SH-SY5Y (cell line): ENCODE measurements around the gene DLAT.

Source experiments
- GATA2 ChIP-seq: IDR thresholded peaks from 2 replicates; pipeline ENCODE4 v1.6.1; 2011; ENCODE audit warnings: mild to moderate bottlenecking, low read depth, low read length
- GATA3 ChIP-seq: IDR thresholded peaks from 2 replicates; pipeline ENCODE4 v1.6.1; 2011; ENCODE audit warnings: low read depth, mild to moderate bottlenecking, low read length, moderate library complexity

Gene DLAT

DNA sequence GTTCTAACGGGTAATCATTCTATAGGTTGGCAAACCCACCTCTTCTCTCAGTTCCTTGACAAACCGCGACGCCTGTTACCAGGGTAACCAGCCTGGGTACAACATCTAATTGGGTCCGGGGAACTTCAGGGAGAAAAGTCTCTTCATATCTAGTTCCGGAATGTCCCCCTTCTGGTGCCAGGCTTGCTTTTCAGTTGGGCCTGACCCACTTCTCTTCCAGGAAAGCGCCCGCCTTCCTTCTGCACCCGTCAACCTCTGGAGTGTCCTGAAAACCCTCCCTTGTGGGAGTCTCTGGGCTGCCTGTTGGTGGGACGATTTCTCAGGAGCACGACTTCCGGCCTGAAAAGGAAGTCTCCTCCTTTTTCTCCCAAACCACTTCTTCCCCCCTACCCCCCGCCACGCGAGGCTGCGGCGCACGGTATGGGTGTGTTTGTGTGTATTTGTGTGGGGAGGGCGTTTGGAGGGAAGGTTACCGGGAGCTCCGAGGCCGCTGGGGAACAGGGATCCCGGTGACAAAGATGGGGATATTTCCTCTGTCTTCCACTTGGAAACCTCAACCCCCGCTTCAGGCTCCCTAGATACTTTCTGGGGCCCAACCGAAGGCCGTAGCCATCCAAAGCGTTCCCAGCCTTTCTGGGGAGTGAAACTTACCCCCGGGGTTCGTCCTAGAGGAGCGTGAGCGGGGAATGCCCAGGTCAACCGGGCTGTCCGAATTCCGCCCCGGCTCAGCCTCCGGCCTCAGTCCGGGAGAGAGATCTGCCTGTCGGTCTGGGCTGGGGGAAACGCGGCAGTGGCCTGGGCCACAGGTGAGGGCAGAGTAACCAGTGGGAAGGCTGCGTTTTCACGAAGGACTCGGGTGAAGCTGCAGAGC lies 49.0 kb downstream of the DLAT start, which contains the start of the genes NKAPD1 and PIH1D2:
Gene NKAPD1 (plus strand): TSS at position 359 of the 871 bp plus-strand sequence. CDS start 1,276 bp downstream, outside the sequence.
Gene PIH1D2 (minus strand): TSS at position 77 of the 871 bp plus-strand sequence. CDS start 843 bp downstream, outside the sequence.
- TF ChIP-seq GATA3 (no peak), GATA2 (no peak)

GRCh38 chr11:112082729-112083128 lies 57.5 kb downstream of the DLAT start:
- TF ChIP-seq GATA2 (no peak), GATA3 (no peak)

GRCh38 chr11:112085822-112086421 lies 60.7 kb downstream of the DLAT start:
- TF ChIP-seq GATA2 (no peak), GATA3 (no peak)

- no peak for TF ChIP-seq GATA2
- no peak for TF ChIP-seq GATA3
Measured at GRCh38 chr11:112086422-112087191, 61.4 kb downstream of the DLAT start, which contains the start of the genes SDHD and TIMM8B. Gene SDHD (plus strand): TSS chr11:112086873. CDS start chr11:112086908, 35 bp downstream. Gene TIMM8B (minus strand): TSS chr11:112086756. CDS start chr11:112086723, 33 bp downstream.

- no peak for TF ChIP-seq GATA2
- TF ChIP-seq GATA3 = no peak
Measured at GRCh38 chr11:112087212-112087611, 62.0 kb downstream of the DLAT start.

GRCh38 chr11:112096194-112096593 lies 71.0 kb downstream of the DLAT start:
- TF ChIP-seq GATA2 (no peak), GATA3 (no peak)

- no peak for TF ChIP-seq GATA2
- TF ChIP-seq GATA3 = no peak
Measured at GRCh38 chr11:112097734-112098528, 72.7 kb downstream of the DLAT start.

- no peak for TF ChIP-seq GATA3
- TF ChIP-seq GATA2 = no peak
Measured at GRCh38 chr11:112100462-112100861, 75.3 kb downstream of the DLAT start.

GRCh38 chr11:112103446-112103845 lies 78.2 kb downstream of the DLAT start:
- TF ChIP-seq GATA3 (no peak), GATA2 (no peak)

DNA sequence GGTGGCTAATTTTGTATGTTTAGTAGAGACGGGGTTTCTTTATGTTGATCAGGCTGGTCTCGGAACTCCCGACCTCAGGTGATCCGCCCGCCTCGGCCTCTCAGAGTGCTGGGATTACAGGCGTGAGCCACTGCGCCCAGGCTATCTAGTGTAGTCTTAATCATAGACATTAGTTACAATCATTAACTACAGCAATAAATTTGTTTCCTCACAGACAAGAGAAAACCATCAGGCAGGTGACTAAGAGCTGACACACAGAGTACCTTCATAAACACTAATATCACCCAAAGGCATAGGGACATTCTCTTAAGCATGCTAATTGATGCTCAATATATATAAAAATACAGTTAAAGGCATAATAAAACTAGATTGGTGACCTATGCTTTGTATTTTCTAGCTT lies 80.9 kb downstream of the DLAT start:
- TF ChIP-seq GATA2 (no peak), GATA3 (no peak)
